H9 (cell line): ENCODE measurements around the gene NEK7. TPM values are rescaled to one million over a fixed set of nuclear protein-coding genes. Genes with fewer than 3 reads are reported as not detected.

Experiments
- DNase-seq: peaks from one replicate; pipeline ENCODE4 v3.0.0-alpha.2; 2017
- H2AFZ ChIP-seq: one replicate; pipeline ENCODE4 v1.6.1; 2013; ENCODE audit warnings: mild to moderate bottlenecking, low read length, control low read depth, moderate library complexity
- H2AK5ac ChIP-seq: 2 replicates; pipeline ENCODE4 v1.6.1; 2013; ENCODE audit warnings: low read length, control low read depth, mixed read lengths; ENCODE audit not compliant: insufficient read length
- H2BK120ac ChIP-seq: one replicate; pipeline ENCODE4 v1.6.1; 2013; ENCODE audit warnings: low read depth, mild to moderate bottlenecking, low read length, control low read depth, inconsistent platforms; ENCODE audit not compliant: poor library complexity, severe bottlenecking
- H2BK12ac ChIP-seq: 2 replicates; pipeline ENCODE4 v1.6.1; 2013; ENCODE audit warnings: low read length, control low read depth, mixed read lengths, low read depth; ENCODE audit not compliant: insufficient read length
- H2BK15ac ChIP-seq: 2 replicates; pipeline ENCODE4 v1.6.1; 2013; ENCODE audit warnings: low read depth, low read length, control low read depth
- H2BK20ac ChIP-seq: one replicate; pipeline ENCODE4 v1.6.1; 2013; ENCODE audit warnings: low read depth, mild to moderate bottlenecking, low read length, control low read depth, inconsistent platforms; ENCODE audit not compliant: poor library complexity, severe bottlenecking
- H2BK5ac ChIP-seq: 2 replicates; pipeline ENCODE4 v1.6.1; 2013; ENCODE audit warnings: low read length, control low read depth, mixed read lengths; ENCODE audit not compliant: insufficient read length
- H3K14ac ChIP-seq: 2 replicates; pipeline ENCODE4 v1.6.1; 2013; ENCODE audit warnings: low read length, control low read depth; ENCODE audit not compliant: insufficient read depth
- H3K18ac ChIP-seq: 2 replicates; pipeline ENCODE4 v1.6.1; 2013; ENCODE audit warnings: low read depth, mild to moderate bottlenecking, mixed read lengths, low read length, control low read depth; ENCODE audit not compliant: insufficient read length
- H3K23ac ChIP-seq: 2 replicates; pipeline ENCODE4 v1.6.1; 2013; ENCODE audit warnings: low read length, control low read depth, mixed read lengths, low read depth; ENCODE audit not compliant: insufficient read length
- H3K23me2 ChIP-seq: 2 replicates; pipeline ENCODE4 v1.6.1; 2013; ENCODE audit warnings: low read depth, mild to moderate bottlenecking, mixed read lengths, low read length, control low read depth; ENCODE audit not compliant: insufficient read length, poor library complexity, severe bottlenecking
- H3K27ac ChIP-seq: 2 replicates; pipeline ENCODE4 v1.5.1; 2013; ENCODE audit warnings: low read length, control low read depth, mixed read lengths, low read depth; ENCODE audit not compliant: insufficient read length
- H3K27me3 ChIP-seq: 2 replicates; pipeline ENCODE4 v1.6.1; 2013; ENCODE audit warnings: low read length, control low read depth, inconsistent platforms; ENCODE audit not compliant: insufficient read depth
- H3K4ac ChIP-seq: 2 replicates; pipeline ENCODE4 v1.6.1; 2013; ENCODE audit warnings: low read depth, mild to moderate bottlenecking, control low read depth, inconsistent platforms, low read length, moderate library complexity
- H3K4me1 ChIP-seq: 2 replicates; pipeline ENCODE4 v1.6.1; 2013; ENCODE audit warnings: low read length, control low read depth, inconsistent platforms; ENCODE audit not compliant: insufficient read depth
- H3K4me2 ChIP-seq: 2 replicates; pipeline ENCODE4 v1.6.1; 2013; ENCODE audit warnings: low read length, control low read depth, mixed read lengths; ENCODE audit not compliant: insufficient read length, insufficient read depth
- H3K56ac ChIP-seq: 2 replicates; pipeline ENCODE4 v1.6.1; 2013; ENCODE audit warnings: low read depth, mild to moderate bottlenecking, mixed read lengths, low read length, control low read depth; ENCODE audit not compliant: insufficient read length
- H3K79me1 ChIP-seq: 2 replicates; pipeline ENCODE4 v1.6.1; 2013; ENCODE audit warnings: low read depth, mild to moderate bottlenecking, moderate library complexity, low read length, control low read depth, inconsistent platforms; ENCODE audit not compliant: insufficient read depth, poor library complexity, severe bottlenecking
- H3K79me2 ChIP-seq: 2 replicates; pipeline ENCODE4 v1.6.1; 2013; ENCODE audit warnings: low read length, control low read depth, inconsistent platforms; ENCODE audit not compliant: insufficient read depth
- H3K9ac ChIP-seq: 2 replicates; pipeline ENCODE4 v1.6.1; 2013; ENCODE audit warnings: low read length, control low read depth, mixed read lengths; ENCODE audit not compliant: insufficient read length; ENCODE audit errors: extremely low read depth
- H3K9me3 ChIP-seq: one replicate; pipeline ENCODE4 v1.6.1; 2013; ENCODE audit warnings: low read depth, low read length, inconsistent platforms; ENCODE audit not compliant: control insufficient read depth
- H3T11ph ChIP-seq: one replicate; pipeline ENCODE4 v1.6.1; 2013; ENCODE audit warnings: mild to moderate bottlenecking, low read length, control low read depth, inconsistent platforms
- H4K20me1 ChIP-seq: one replicate; pipeline ENCODE4 v1.6.1; 2013; ENCODE audit not compliant: control insufficient read depth, insufficient read length, insufficient read depth
- H4K5ac ChIP-seq: 2 replicates; pipeline ENCODE4 v1.6.1; 2013; ENCODE audit warnings: low read depth, mild to moderate bottlenecking, mixed read lengths, low read length, control low read depth; ENCODE audit not compliant: insufficient read length
- H4K8ac ChIP-seq: replicated peaks from 2 replicates; pipeline ENCODE4 v1.6.1; 2013; ENCODE audit warnings: low read length, control low read depth, mixed read lengths, low read depth; ENCODE audit not compliant: insufficient read length
- H4K91ac ChIP-seq: 2 replicates; pipeline ENCODE4 v1.6.1; 2013; ENCODE audit warnings: low read depth, mild to moderate bottlenecking, moderate library complexity, mixed read lengths, low read length, control low read depth; ENCODE audit not compliant: insufficient read length
- H3K27ac Mint-ChIP-seq, 3 experiments: 2 replicates in 2 of 3; 3 replicates in 1 of 3; pipeline ENCODE4 v1.8.0; 2020 to 2021; ENCODE audit warnings: mixed read lengths in 3 of 3, mild to moderate bottlenecking in 1 of 3, moderate library complexity in 1 of 3
- H3K27me3 Mint-ChIP-seq: 2 replicates; pipeline ENCODE4 v1.8.0; 2021; ENCODE audit warnings: low read depth, mild to moderate bottlenecking, moderate library complexity, mixed read lengths
- H3K36me3 Mint-ChIP-seq, 3 experiments: 2 replicates in 2 of 3; 3 replicates in 1 of 3; pipeline ENCODE4 v1.8.0; 2020 to 2021; ENCODE audit warnings: low read depth in 3 of 3, mixed read lengths in 3 of 3; ENCODE audit not compliant: insufficient read depth in 1 of 3
- H3K4me1 Mint-ChIP-seq, 2 experiments: 2 replicates each; pipeline ENCODE4 v1.8.0; 2020; ENCODE audit warnings: mixed read lengths in 2 of 2
- H3K4me3 Mint-ChIP-seq, 2 experiments: 2 replicates in 1 of 2; 3 replicates in 1 of 2; pipeline ENCODE4 v1.8.0; 2020 to 2021; ENCODE audit warnings: mild to moderate bottlenecking in 2 of 2, mixed read lengths in 2 of 2, moderate library complexity in 1 of 2
- H3K9me3 Mint-ChIP-seq, 2 experiments: 2 replicates in 1 of 2; 3 replicates in 1 of 2; pipeline ENCODE4 v1.8.0; 2020; ENCODE audit warnings: mild to moderate bottlenecking in 2 of 2, mixed read lengths in 2 of 2, moderate library complexity in 1 of 2
- WGBS: extraction: QIAGEN DNeasy Blood & Tissue Kit; methylation state at CpG from one replicate; pipeline ENCODE4 v1.1.7; 2013; ENCODE audit warnings: missing lambda C conversion rate, low lambda C conversion rate, mixed read lengths; ENCODE audit not compliant: insufficient read length; ENCODE audit errors: extremely low coverage; 5-methylcytosine and 5-hydroxymethylcytosine counted together
- total RNA-seq: library from RNA; stranded (reverse); gene quantifications from 2 replicates; pipeline ENCODE4 v1.2.1, GENCODE V29; 2021
- TF ChIP-seq, protein P1 (sequence below): fragments of 200-600 bp; sonication (generic); conservative IDR thresholded peaks from 3 replicates; pipeline ENCODE4 v1.8.0; 2021; ENCODE audit warnings: antibody characterized with exemption, mild to moderate bottlenecking

NEK7 gene
- total RNA-seq, 1 experiment from 2014 or later = 9.6 TPM

DNA sequence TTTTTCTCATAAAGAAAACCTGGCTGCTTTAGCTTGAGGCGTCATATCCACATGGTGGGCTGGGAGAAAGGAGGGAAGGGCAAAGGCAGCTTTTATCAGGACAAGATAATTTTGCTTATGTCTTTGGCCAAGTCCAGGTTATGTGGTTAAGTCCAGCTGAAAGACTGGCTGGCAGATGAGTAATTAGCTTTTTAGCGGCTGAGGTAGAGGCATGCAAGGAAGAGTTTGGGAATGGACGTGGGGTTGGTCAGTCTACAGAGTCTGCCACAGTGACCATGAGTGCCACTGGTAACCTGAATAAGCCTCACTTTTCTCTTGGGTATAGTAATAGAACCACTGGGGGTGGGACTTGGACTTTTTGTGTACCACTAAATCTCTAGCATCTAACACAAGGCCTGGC lies 39.8 kb downstream of the NEK7 start:
- Histone ChIP-seq H4K8ac (no peak overlapping the region), H2BK20ac (no peak overlapping the region), H3K9ac (no peak overlapping the region), H4K5ac (no peak overlapping the region), H2BK5ac (no peak overlapping the region), H2AK5ac (no peak overlapping the region), H2BK15ac (no peak overlapping the region), H4K20me1 (no peaks in the 10 kb centered on the region), H3K79me2 (peaks cover 4% of the 10 kb centered on the region; the same call in 1 of the 2 replicates), H3K4ac (no peak overlapping the region), H3K56ac (no peak overlapping the region), H2BK120ac (no peak overlapping the region), H3K23ac (no peak overlapping the region), H3K23me2 (no peaks in the 10 kb centered on the region), H3T11ph (no peak overlapping the region), H3K79me1 (peaks cover 2% of the 10 kb centered on the region), H3K4me2 (no peak overlapping the region), H2BK12ac (no peak overlapping the region), H3K14ac (no peak overlapping the region), H3K9me3 (no peaks in the 10 kb centered on the region), H2AFZ (no peak overlapping the region), H3K27me3 (no peaks in the 10 kb centered on the region), H3K4me1 (no peaks in the 10 kb centered on the region), H4K91ac (no peak overlapping the region), H3K27ac (no peak overlapping the region), H3K18ac (no peak overlapping the region)
- no peak overlapping the region for H3K4me3 Mint-ChIP-seq
- peaks cover 4 to 8% of the 10 kb centered on the region in 2 experiments; a peak in 3 of 4 replicates for H3K4me1 Mint-ChIP-seq
- H3K9me3 Mint-ChIP-seq = no peaks in the 10 kb centered on the region
- DNase-seq = no peak
- TF ChIP-seq, protein P1, sequence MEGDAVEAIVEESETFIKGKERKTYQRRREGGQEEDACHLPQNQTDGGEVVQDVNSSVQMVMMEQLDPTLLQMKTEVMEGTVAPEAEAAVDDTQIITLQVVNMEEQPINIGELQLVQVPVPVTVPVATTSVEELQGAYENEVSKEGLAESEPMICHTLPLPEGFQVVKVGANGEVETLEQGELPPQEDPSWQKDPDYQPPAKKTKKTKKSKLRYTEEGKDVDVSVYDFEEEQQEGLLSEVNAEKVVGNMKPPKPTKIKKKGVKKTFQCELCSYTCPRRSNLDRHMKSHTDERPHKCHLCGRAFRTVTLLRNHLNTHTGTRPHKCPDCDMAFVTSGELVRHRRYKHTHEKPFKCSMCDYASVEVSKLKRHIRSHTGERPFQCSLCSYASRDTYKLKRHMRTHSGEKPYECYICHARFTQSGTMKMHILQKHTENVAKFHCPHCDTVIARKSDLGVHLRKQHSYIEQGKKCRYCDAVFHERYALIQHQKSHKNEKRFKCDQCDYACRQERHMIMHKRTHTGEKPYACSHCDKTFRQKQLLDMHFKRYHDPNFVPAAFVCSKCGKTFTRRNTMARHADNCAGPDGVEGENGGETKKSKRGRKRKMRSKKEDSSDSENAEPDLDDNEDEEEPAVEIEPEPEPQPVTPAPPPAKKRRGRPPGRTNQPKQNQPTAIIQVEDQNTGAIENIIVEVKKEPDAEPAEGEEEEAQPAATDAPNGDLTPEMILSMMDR = no peak
- no peaks in the 10 kb centered on the region for H3K27me3 Mint-ChIP-seq
- H3K27ac Mint-ChIP-seq = peak overlapping the region; percentile 13 to 73 (median 33); a peak in 2 of 7 replicates
- peaks cover 0 to 2% (median 0%) of the 10 kb centered on the region in 3 experiments; a peak in 1 of 7 replicates for H3K36me3 Mint-ChIP-seq
- no CpG with 5 or more reads among the region's 3 CpGs for WGBS
